Mammary epithelial cell (primary cell): ENCODE results near the gene AFG1L.

Experiments used
- CTCF ChIP-seq, 2 donors: IDR thresholded peaks in 1 of 2; conservative IDR thresholded peaks in 1 of 2; 2 replicates each; pipeline ENCODE4 v1.5.1; 2011 to 2012; ENCODE audit warnings: inconsistent platforms in 2 of 2, low read length in 2 of 2, mild to moderate bottlenecking in 2 of 2, control low read depth in 1 of 2, low read depth in 1 of 2; ENCODE audit not compliant: insufficient read depth in 1 of 2; ENCODE audit errors: extremely low read depth in 1 of 2
- EZH2 ChIP-seq: IDR thresholded peaks from 2 replicates; pipeline ENCODE4 v1.6.1; 2012; ENCODE audit warnings: low read length, inconsistent platforms, borderline replicate concordance

- TF ChIP-seq CTCF (conservative IDR thresholded peaks at IDR 0.05 in 1 of 2, IDR thresholded peaks at IDR 0.05 in 1 of 2; ENCODE audit: extremely low read depth in 1 of 2, insufficient read depth in 1 of 2, low read depth in 1 of 2, low read length in 2 of 2) (peak in 1 of 2 donors; percentile 4), EZH2 (no peak)
These were observed 65.3 kb downstream of the AFG1L start for GRCh38 chr6:108359901-108360882.
